ENCODE results near the gene KCNMA1. TPM values are rescaled to one million over a fixed set of nuclear protein-coding genes. Genes with fewer than 3 reads are reported as not detected.

KCNMA1 gene
- total and polyA plus RNA-seq, 8 donors, result 2.8 to 21.1 (median 4.3) TPM

GRCh38 chr10:77091597-77092165 is 545.9 kb downstream of the KCNMA1 start:
- ATAC-seq (no peak), DNase-seq (no peak)
- TF ChIP-seq CTCF (IDR thresholded peaks at IDR 0.05), result no peak
- intact Hi-C loops (cut with DNase I), result no loop called here
- no peaks in the 10 kb centered on the region for H3K9me3 ChIP-seq
- H3K27me3 ChIP-seq, result no peaks in the 10 kb centered on the region
- H3K36me3 ChIP-seq, result no peaks in the 10 kb centered on the region
- no peaks in the 10 kb centered on the region for H3K4me1 ChIP-seq
- H3K27ac ChIP-seq, result no peak overlapping the region
- H3K4me3 ChIP-seq, result no peak overlapping the region

GRCh38 chr10:77090381-77091356 is 546.9 kb downstream of the KCNMA1 start:
- intact Hi-C loops (cut with DNase I), result no loop called here
- ATAC-seq (no peak), DNase-seq (no peak)
- H3K4me1 ChIP-seq, result no peaks in the 10 kb centered on the region
- no peak for TF ChIP-seq CTCF (IDR thresholded peaks at IDR 0.05)
- H3K27me3 ChIP-seq, result no peaks in the 10 kb centered on the region
- no peaks in the 10 kb centered on the region for H3K36me3 ChIP-seq
- H3K4me3 ChIP-seq, result no peak overlapping the region
- H3K9me3 ChIP-seq, result no peaks in the 10 kb centered on the region
- H3K27ac ChIP-seq, result no peak overlapping the region

GRCh38 chr10:77087366-77087765 is 550.2 kb downstream of the KCNMA1 start:
- Histone ChIP-seq H3K27me3 (no peaks in the 10 kb centered on the region), H3K27ac (no peak overlapping the region), H3K9me3 (no peaks in the 10 kb centered on the region), H3K4me1 (no peaks in the 10 kb centered on the region), H3K36me3 (no peaks in the 10 kb centered on the region), H3K4me3 (no peak overlapping the region)
- DNase-seq (no peak), ATAC-seq (no peak)
- intact Hi-C loops (cut with DNase I), result no loop called here
- TF ChIP-seq CTCF (IDR thresholded peaks at IDR 0.05), result no peak

- no peak for ATAC-seq
- TF ChIP-seq CTCF (IDR thresholded peaks at IDR 0.05), result no peak
These were observed 551.5 kb downstream of the KCNMA1 start for GRCh38 chr10:77086081-77086480.

GRCh38 chr10:77085344-77085743 is 552.3 kb downstream of the KCNMA1 start:
- intact Hi-C loops (cut with DNase I), result no loop called here
- DNase-seq (no peak), ATAC-seq (no peak)
- H3K9me3 ChIP-seq, result no peaks in the 10 kb centered on the region
- H3K4me1 ChIP-seq, result peaks cover 0 to 7% of the 10 kb centered on the region in 2 donors
- H3K27me3 ChIP-seq, result no peaks in the 10 kb centered on the region
- no peak for TF ChIP-seq CTCF (IDR thresholded peaks at IDR 0.05)
- no peaks in the 10 kb centered on the region for H3K36me3 ChIP-seq
- H3K4me3 ChIP-seq, result no peak overlapping the region
- no peak overlapping the region for H3K27ac ChIP-seq

More at GRCh38 chr10:77086081-77086480, 551.5 kb downstream of the KCNMA1 start:
- DNase-seq, result no peak
- intact Hi-C loops (cut with DNase I), result no loop called here
- Histone ChIP-seq H3K4me3 (no peak overlapping the region), H3K36me3 (no peaks in the 10 kb centered on the region), H3K27me3 (no peaks in the 10 kb centered on the region), H3K4me1 (peaks cover 0 to 3% of the 10 kb centered on the region in 2 donors), H3K27ac (no peak overlapping the region), H3K9me3 (no peaks in the 10 kb centered on the region)

All from left lung (tissue), 10 donors.